ENCODE measurements around the gene TMED10. TPM values are rescaled to one million over a fixed set of nuclear protein-coding genes. Genes with fewer than 3 reads are reported as not detected.
A peak's percentile ranks its signal among the peaks of the same experiment; 100 is the strongest.

Gene TMED10
- total RNA-seq, 1 donor from 2014 or later, result 280 TPM

DNA sequence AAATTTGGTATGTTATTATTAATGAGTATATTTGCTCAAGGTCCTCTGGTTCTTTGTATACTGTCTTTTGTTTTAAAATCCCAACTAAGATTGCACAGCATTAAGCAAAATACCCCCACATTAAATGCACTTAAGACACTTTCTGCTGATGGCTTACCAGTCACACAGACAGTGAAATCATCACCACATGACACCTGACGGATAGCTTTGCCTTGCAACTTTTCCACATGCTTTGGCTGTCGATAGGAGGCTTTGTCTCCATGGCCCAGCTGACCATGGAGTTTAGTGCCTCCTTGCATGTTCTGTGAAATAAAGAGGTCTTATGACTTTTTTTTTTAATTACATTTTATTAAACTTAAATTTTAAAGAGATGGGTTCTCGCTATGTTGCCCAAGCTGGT is 69.2 kb downstream of the TMED10 start:
- ATAC-seq, result no peak
- intact Hi-C loops (cut with DNase I), result no loop called here
- DNase-seq (ENCODE audit: missing footprints), result no peak

DNA sequence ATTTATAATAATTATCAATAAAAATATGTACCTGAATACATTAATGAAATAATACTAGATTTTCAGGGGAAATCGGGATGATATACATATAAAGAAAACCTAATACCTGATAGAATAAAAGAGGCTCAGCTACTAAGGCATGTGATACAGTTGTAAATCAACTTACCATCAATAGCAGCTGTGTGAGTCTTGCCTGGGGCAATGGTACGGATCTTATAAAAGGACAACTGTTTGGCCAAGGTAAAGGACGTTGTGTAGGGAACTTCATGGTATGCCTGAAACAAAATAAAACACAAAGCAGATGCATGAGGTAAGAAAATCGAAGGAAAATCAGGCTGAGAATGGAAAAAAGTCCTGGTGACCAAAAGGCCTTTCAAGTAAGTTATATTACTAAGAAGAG is 74.9 kb downstream of the TMED10 start:
- no peak for ATAC-seq
- intact Hi-C loops (cut with DNase I), result no loop called here
- DNase-seq (ENCODE audit: missing footprints), result no peak

GRCh38 chr14:75098682-75099081 is 77.7 kb downstream of the TMED10 start:
- ATAC-seq, result no peak
- intact Hi-C loops (cut with DNase I), result no loop called here

DNA sequence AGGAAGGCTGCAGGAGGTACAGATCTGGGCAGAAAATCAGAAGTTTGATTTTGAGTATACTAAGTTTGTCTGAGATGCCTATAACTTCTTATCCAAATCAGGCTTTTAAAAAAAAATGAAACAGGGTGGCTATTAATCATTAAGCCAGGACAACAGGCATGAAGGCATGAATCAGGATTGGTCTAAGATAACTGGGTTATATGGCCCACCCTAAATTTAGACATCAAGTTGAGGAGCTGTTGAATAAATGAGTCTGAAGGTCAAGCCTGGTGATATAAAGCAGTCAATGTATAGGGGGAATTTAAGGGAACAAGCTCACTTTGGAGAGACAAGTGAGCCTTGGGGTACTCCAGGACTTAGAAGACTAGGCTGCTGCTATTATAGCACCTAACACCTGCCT is 78.2 kb downstream of the TMED10 start:
- DNase-seq (ENCODE audit: missing footprints) (no peak), ATAC-seq (no peak)
- intact Hi-C loops (cut with DNase I), result no loop called here

More at GRCh38 chr14:75098682-75099081, 77.7 kb downstream of the TMED10 start:
- no peak for DNase-seq (ENCODE audit: missing footprints)

DNA sequence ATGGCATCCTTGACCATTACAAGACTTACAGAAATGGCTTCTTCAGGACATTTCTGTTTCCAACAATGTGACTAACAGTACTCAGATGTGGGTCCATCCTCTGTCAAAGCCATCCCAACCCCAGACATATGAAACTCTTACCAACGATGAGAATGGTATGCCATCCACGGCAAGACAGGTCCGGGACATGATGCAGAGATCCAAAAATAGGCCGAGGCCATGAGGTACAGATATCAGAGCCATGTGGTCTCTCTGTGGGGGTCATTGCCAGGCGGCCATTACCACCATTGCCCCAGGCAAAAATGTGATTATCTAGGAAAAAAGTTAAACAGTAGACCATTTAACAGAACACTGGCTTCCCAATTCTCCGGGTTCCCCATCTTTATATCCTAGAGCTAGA is 79.5 kb downstream of the TMED10 start:
- ATAC-seq (peak; percentile 20), DNase-seq (ENCODE audit: missing footprints) (no peak)
- intact Hi-C loops (cut with DNase I), result no loop called here

- intact Hi-C loops (cut with DNase I), result no loop called here
- no peak for ATAC-seq
Observed at GRCh38 chr14:75095690-75096089, 80.7 kb downstream of the TMED10 start.

DNA sequence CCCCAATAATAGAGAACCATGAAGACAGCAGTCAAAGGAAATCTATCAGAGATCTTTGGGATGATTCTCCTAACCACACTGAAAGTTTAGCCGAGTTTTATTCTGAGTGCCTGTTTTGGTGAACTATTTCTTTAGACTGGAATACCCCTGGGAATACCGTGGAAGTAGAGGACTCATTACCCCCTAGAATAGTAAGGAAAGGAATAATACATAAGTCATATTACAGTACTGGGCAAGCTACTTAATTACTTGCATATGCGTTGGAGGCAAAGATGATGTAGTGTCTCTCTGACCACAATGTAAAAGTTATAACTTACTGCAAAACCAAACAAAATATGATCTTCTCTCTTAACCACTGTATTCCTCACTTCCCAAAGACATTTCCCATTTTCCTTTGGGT is 81.5 kb downstream of the TMED10 start:
- intact Hi-C loops (cut with DNase I), result no loop called here
- DNase-seq (ENCODE audit: missing footprints), result no peak
- no peak for ATAC-seq

More at GRCh38 chr14:75095690-75096089, 80.7 kb downstream of the TMED10 start:
- no peak for DNase-seq (ENCODE audit: missing footprints)

GRCh38 chr14:75092698-75093097 is 83.7 kb downstream of the TMED10 start:
- intact Hi-C loops (cut with DNase I), result no loop called here
- DNase-seq (ENCODE audit: missing footprints) (no peak), ATAC-seq (no peak)

DNA sequence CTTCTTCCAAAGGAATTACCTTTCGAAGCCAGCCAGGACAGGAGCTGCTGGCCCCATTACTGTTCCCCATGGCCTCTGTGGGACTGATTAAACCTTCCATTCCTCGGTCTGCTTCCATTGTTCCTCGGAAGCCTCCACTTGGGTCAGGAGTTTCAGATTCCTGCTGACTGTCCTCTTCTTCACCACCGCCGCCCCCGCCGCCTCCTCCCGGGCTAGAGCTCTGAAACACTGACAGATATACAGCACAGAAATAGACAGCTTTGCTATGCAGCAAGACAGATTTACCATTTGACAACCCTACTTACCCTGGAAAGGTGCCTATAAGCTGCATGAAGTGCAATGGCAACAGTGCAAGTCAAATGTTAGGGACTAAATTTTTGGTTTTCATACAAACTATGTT is 85.2 kb downstream of the TMED10 start:
- intact Hi-C loops (cut with DNase I), result no loop called here
- DNase-seq (ENCODE audit: missing footprints) (no peak), ATAC-seq (no peak)

- intact Hi-C loops (cut with DNase I), result no loop called here
- ATAC-seq (no peak), DNase-seq (ENCODE audit: missing footprints) (no peak)
Observed at GRCh38 chr14:75090353-75090752, 86.1 kb downstream of the TMED10 start.

GRCh38 chr14:75088566-75089373 is 87.6 kb downstream of the TMED10 start:
- peak; percentile 68 for ATAC-seq
- no peak for DNase-seq (ENCODE audit: missing footprints)
- intact Hi-C loops (cut with DNase I), result loop anchor here (2.0 to 10.0 kb wide), 3 partner anchors 144 to 228 kb away; no protein-coding TSS in a partner anchor

- ATAC-seq, result peak; percentile 9
- no peak for DNase-seq (ENCODE audit: missing footprints)
- intact Hi-C loops (cut with DNase I), result loop anchor here (2.0 to 10.0 kb wide), 3 partner anchors 143 to 227 kb away; no protein-coding TSS in a partner anchor
Observed at GRCh38 chr14:75088153-75088552, 88.3 kb downstream of the TMED10 start.

- DNase-seq (ENCODE audit: missing footprints), result no peak
- intact Hi-C loops (cut with DNase I), result loop anchor here (10.0 kb wide), 1 partner anchor 140 kb away; no protein-coding TSS in a partner anchor
- ATAC-seq, result no peak
Observed at GRCh38 chr14:75084513-75084912, 91.9 kb downstream of the TMED10 start.

GRCh38 chr14:75083271-75083670 is 93.1 kb downstream of the TMED10 start:
- intact Hi-C loops (cut with DNase I), result loop anchor here (10.0 kb wide), 1 partner anchor 138 kb away; no protein-coding TSS in a partner anchor
- ATAC-seq (no peak), DNase-seq (ENCODE audit: missing footprints) (no peak)

GRCh38 chr14:75081660-75082229 is 94.7 kb downstream of the TMED10 start:
- intact Hi-C loops (cut with DNase I), result loop anchor here (10.0 kb wide), 1 partner anchor 137 kb away; no protein-coding TSS in a partner anchor
- no peak for ATAC-seq
- DNase-seq (ENCODE audit: missing footprints), result no peak

Other genes starting within 250 kb of the TMED10 start
- gene PGF, start 221.0 kb downstream of the TMED10 start, total RNA-seq, result 6.5 TPM
- gene EIF2B2, start 173.7 kb downstream of the TMED10 start, total RNA-seq, result 34.0 TPM
- 20.2 TPM for gene MLH3, start 125.1 kb downstream of the TMED10 start, total RNA-seq
- gene ACYP1, start 112.6 kb downstream of the TMED10 start, total RNA-seq, result 11.7 TPM
- 11.4 TPM for gene ZC2HC1C, start 107.0 kb downstream of the TMED10 start, total RNA-seq
- 102 TPM for gene NEK9, start 49.6 kb downstream of the TMED10 start, total RNA-seq
- gene FOS, start 102.2 kb upstream of the TMED10 start, total RNA-seq, result 9.5 TPM